Measurements from ENCODE around the gene NIN. TPM values are rescaled to one million over a fixed set of nuclear protein-coding genes. Genes with fewer than 3 reads are reported as not detected.

Gene NIN
- total RNA-seq, 1 experiment from 2014 or later: 36.5 TPM

GRCh38 chr14:50823762-50824636 lies 7.0 kb downstream of the NIN start:
- no peak for TF ChIP-seq EZH2 (IDR thresholded peaks at IDR 0.05; ENCODE audit: low read depth)
- TF ChIP-seq, protein P1, sequence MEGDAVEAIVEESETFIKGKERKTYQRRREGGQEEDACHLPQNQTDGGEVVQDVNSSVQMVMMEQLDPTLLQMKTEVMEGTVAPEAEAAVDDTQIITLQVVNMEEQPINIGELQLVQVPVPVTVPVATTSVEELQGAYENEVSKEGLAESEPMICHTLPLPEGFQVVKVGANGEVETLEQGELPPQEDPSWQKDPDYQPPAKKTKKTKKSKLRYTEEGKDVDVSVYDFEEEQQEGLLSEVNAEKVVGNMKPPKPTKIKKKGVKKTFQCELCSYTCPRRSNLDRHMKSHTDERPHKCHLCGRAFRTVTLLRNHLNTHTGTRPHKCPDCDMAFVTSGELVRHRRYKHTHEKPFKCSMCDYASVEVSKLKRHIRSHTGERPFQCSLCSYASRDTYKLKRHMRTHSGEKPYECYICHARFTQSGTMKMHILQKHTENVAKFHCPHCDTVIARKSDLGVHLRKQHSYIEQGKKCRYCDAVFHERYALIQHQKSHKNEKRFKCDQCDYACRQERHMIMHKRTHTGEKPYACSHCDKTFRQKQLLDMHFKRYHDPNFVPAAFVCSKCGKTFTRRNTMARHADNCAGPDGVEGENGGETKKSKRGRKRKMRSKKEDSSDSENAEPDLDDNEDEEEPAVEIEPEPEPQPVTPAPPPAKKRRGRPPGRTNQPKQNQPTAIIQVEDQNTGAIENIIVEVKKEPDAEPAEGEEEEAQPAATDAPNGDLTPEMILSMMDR (conservative IDR thresholded peaks at IDR 0.05): no peak
- no peaks in the 10 kb centered on the region for H3K4me1 ChIP-seq (replicated peaks; ENCODE audit: insufficient read depth)
- no peaks in the 10 kb centered on the region for H3K27me3 ChIP-seq (ENCODE audit: insufficient read depth, low read depth)
- POLR2A ChIA-PET (ENCODE audit: unreplicated experiment): no interaction called here
- intact Hi-C loops (cut with micrococcal nuclease; ENCODE audit: unreplicated experiment): no loop called here
- H3K79me2 ChIP-seq (ENCODE audit: low read depth): peaks cover 25% of the 10 kb centered on the region
- H3K9me2 ChIP-seq (ENCODE audit: insufficient read depth): no peaks in the 10 kb centered on the region
- DNase-seq: no peak
- CTCF ChIA-PET: interaction anchor here (0.5 kb wide), 1 partner anchor 1308 kb away, joined by 12 read pairs; no protein-coding TSS in a partner anchor
- no peaks in the 10 kb centered on the region for H3K9me3 ChIP-seq (ENCODE audit: insufficient read depth, low read depth)
- BruUV-seq (replicated peaks): no TSS peak
- no peak overlapping the region for H2AFZ ChIP-seq
- no peak overlapping the region for H3K4me2 ChIP-seq
- H4K20me1 ChIP-seq (ENCODE audit: insufficient read depth): peaks cover 7% of the 10 kb centered on the region
- H3K4me3 ChIP-seq: no peak overlapping the region
- H3K27ac ChIP-seq: no peak overlapping the region
- H3K36me3 ChIP-seq (ENCODE audit: low read depth): no peaks in the 10 kb centered on the region
- H3F3A ChIP-seq (ENCODE audit: insufficient read depth, low read depth): no peaks in the 10 kb centered on the region

GRCh38 chr14:50823051-50823761 lies 7.8 kb downstream of the NIN start:
- Histone ChIP-seq H3K4me2 (no peak overlapping the region), H3K79me2 (ENCODE audit: low read depth) (peaks cover 21% of the 10 kb centered on the region; the same call in 1 of the 2 replicates), H3K4me3 (no peak overlapping the region)

GRCh38 chr14:50822501-50823042 lies 8.4 kb downstream of the NIN start:
- Histone ChIP-seq H4K20me1 (ENCODE audit: insufficient read depth) (no peaks in the 10 kb centered on the region), H3K4me1 (replicated peaks; ENCODE audit: insufficient read depth) (no peaks in the 10 kb centered on the region), H3K27ac (no peak overlapping the region), H3K79me2 (ENCODE audit: low read depth) (peaks cover 21% of the 10 kb centered on the region; the same call in 1 of the 2 replicates), H2AFZ (no peak overlapping the region), H3K4me3 (no peak overlapping the region), H3K9me2 (ENCODE audit: insufficient read depth) (no peaks in the 10 kb centered on the region), H3K36me3 (ENCODE audit: low read depth) (no peaks in the 10 kb centered on the region), H3K27me3 (ENCODE audit: insufficient read depth, low read depth) (no peaks in the 10 kb centered on the region), H3K4me2 (no peak overlapping the region), H3K9me3 (ENCODE audit: insufficient read depth, low read depth) (no peaks in the 10 kb centered on the region), H3F3A (ENCODE audit: insufficient read depth, low read depth) (no peaks in the 10 kb centered on the region)
- CTCF ChIA-PET: no interaction called here
- POLR2A ChIA-PET (ENCODE audit: unreplicated experiment): interaction anchor here (0.6 kb wide), 1 partner anchor 61 kb away, joined by 3 read pairs; no protein-coding TSS in a partner anchor
- intact Hi-C loops (cut with micrococcal nuclease; ENCODE audit: unreplicated experiment): no loop called here
- BruUV-seq (replicated peaks): no TSS peak
- TF ChIP-seq, protein P1 (conservative IDR thresholded peaks at IDR 0.05): no peak
- no peak for TF ChIP-seq EZH2 (IDR thresholded peaks at IDR 0.05; ENCODE audit: low read depth)
- DNase-seq: no peak

More at GRCh38 chr14:50823051-50823761, 7.8 kb downstream of the NIN start:
- no peak for DNase-seq
- Histone ChIP-seq H3K4me1 (replicated peaks; ENCODE audit: insufficient read depth) (no peaks in the 10 kb centered on the region), H4K20me1 (ENCODE audit: insufficient read depth) (no peaks in the 10 kb centered on the region), H2AFZ (no peak overlapping the region), H3K27me3 (ENCODE audit: insufficient read depth, low read depth) (no peaks in the 10 kb centered on the region), H3F3A (ENCODE audit: insufficient read depth, low read depth) (no peaks in the 10 kb centered on the region), H3K36me3 (ENCODE audit: low read depth) (no peaks in the 10 kb centered on the region), H3K9me2 (ENCODE audit: insufficient read depth) (no peaks in the 10 kb centered on the region), H3K27ac (no peak overlapping the region), H3K9me3 (ENCODE audit: insufficient read depth, low read depth) (no peaks in the 10 kb centered on the region)
- no TSS peak for BruUV-seq (replicated peaks)
- no peak for TF ChIP-seq EZH2 (IDR thresholded peaks at IDR 0.05; ENCODE audit: low read depth)
- TF ChIP-seq, protein P1 (conservative IDR thresholded peaks at IDR 0.05): no peak
- ChIA-PET POLR2A (ENCODE audit: unreplicated experiment) (interaction anchor here (0.6 kb wide), 1 partner anchor 61 kb away, joined by 3 read pairs; no protein-coding TSS in a partner anchor), CTCF (interaction anchor here (0.5 kb wide), 1 partner anchor 1309 kb away, joined by 12 read pairs; no protein-coding TSS in a partner anchor)
- intact Hi-C loops (cut with micrococcal nuclease; ENCODE audit: unreplicated experiment): no loop called here
